H9 (cell line): ENCODE measurements around the gene HS6ST3. TPM values are rescaled to one million over a fixed set of nuclear protein-coding genes. Genes with fewer than 3 reads are reported as not detected.

Experiments
- DNase-seq: peaks from one replicate; pipeline ENCODE4 v3.0.0-alpha.2; 2017
- H2AFZ ChIP-seq: one replicate; pipeline ENCODE4 v1.6.1; 2013; ENCODE audit warnings: mild to moderate bottlenecking, low read length, control low read depth, moderate library complexity
- H2AK5ac ChIP-seq: 2 replicates; pipeline ENCODE4 v1.6.1; 2013; ENCODE audit warnings: low read length, control low read depth, mixed read lengths; ENCODE audit not compliant: insufficient read length
- H2BK120ac ChIP-seq: one replicate; pipeline ENCODE4 v1.6.1; 2013; ENCODE audit warnings: low read depth, mild to moderate bottlenecking, low read length, control low read depth, inconsistent platforms; ENCODE audit not compliant: poor library complexity, severe bottlenecking
- H2BK12ac ChIP-seq: 2 replicates; pipeline ENCODE4 v1.6.1; 2013; ENCODE audit warnings: low read length, control low read depth, mixed read lengths, low read depth; ENCODE audit not compliant: insufficient read length
- H2BK15ac ChIP-seq: 2 replicates; pipeline ENCODE4 v1.6.1; 2013; ENCODE audit warnings: low read depth, low read length, control low read depth
- H2BK20ac ChIP-seq: one replicate; pipeline ENCODE4 v1.6.1; 2013; ENCODE audit warnings: low read depth, mild to moderate bottlenecking, low read length, control low read depth, inconsistent platforms; ENCODE audit not compliant: poor library complexity, severe bottlenecking
- H2BK5ac ChIP-seq: 2 replicates; pipeline ENCODE4 v1.6.1; 2013; ENCODE audit warnings: low read length, control low read depth, mixed read lengths; ENCODE audit not compliant: insufficient read length
- H3K14ac ChIP-seq: 2 replicates; pipeline ENCODE4 v1.6.1; 2013; ENCODE audit warnings: low read length, control low read depth; ENCODE audit not compliant: insufficient read depth
- H3K18ac ChIP-seq: 2 replicates; pipeline ENCODE4 v1.6.1; 2013; ENCODE audit warnings: low read depth, mild to moderate bottlenecking, mixed read lengths, low read length, control low read depth; ENCODE audit not compliant: insufficient read length
- H3K23ac ChIP-seq: 2 replicates; pipeline ENCODE4 v1.6.1; 2013; ENCODE audit warnings: low read length, control low read depth, mixed read lengths, low read depth; ENCODE audit not compliant: insufficient read length
- H3K23me2 ChIP-seq: 2 replicates; pipeline ENCODE4 v1.6.1; 2013; ENCODE audit warnings: low read depth, mild to moderate bottlenecking, mixed read lengths, low read length, control low read depth; ENCODE audit not compliant: insufficient read length, poor library complexity, severe bottlenecking
- H3K27ac ChIP-seq: 2 replicates; pipeline ENCODE4 v1.5.1; 2013; ENCODE audit warnings: low read length, control low read depth, mixed read lengths, low read depth; ENCODE audit not compliant: insufficient read length
- H3K27me3 ChIP-seq: 2 replicates; pipeline ENCODE4 v1.6.1; 2013; ENCODE audit warnings: low read length, control low read depth, inconsistent platforms; ENCODE audit not compliant: insufficient read depth
- H3K4ac ChIP-seq: 2 replicates; pipeline ENCODE4 v1.6.1; 2013; ENCODE audit warnings: low read depth, mild to moderate bottlenecking, control low read depth, inconsistent platforms, low read length, moderate library complexity
- H3K4me1 ChIP-seq: 2 replicates; pipeline ENCODE4 v1.6.1; 2013; ENCODE audit warnings: low read length, control low read depth, inconsistent platforms; ENCODE audit not compliant: insufficient read depth
- H3K4me2 ChIP-seq: 2 replicates; pipeline ENCODE4 v1.6.1; 2013; ENCODE audit warnings: low read length, control low read depth, mixed read lengths; ENCODE audit not compliant: insufficient read length, insufficient read depth
- H3K56ac ChIP-seq: 2 replicates; pipeline ENCODE4 v1.6.1; 2013; ENCODE audit warnings: low read depth, mild to moderate bottlenecking, mixed read lengths, low read length, control low read depth; ENCODE audit not compliant: insufficient read length
- H3K79me1 ChIP-seq: 2 replicates; pipeline ENCODE4 v1.6.1; 2013; ENCODE audit warnings: low read depth, mild to moderate bottlenecking, moderate library complexity, low read length, control low read depth, inconsistent platforms; ENCODE audit not compliant: insufficient read depth, poor library complexity, severe bottlenecking
- H3K79me2 ChIP-seq: 2 replicates; pipeline ENCODE4 v1.6.1; 2013; ENCODE audit warnings: low read length, control low read depth, inconsistent platforms; ENCODE audit not compliant: insufficient read depth
- H3K9ac ChIP-seq: 2 replicates; pipeline ENCODE4 v1.6.1; 2013; ENCODE audit warnings: low read length, control low read depth, mixed read lengths; ENCODE audit not compliant: insufficient read length; ENCODE audit errors: extremely low read depth
- H3K9me3 ChIP-seq: one replicate; pipeline ENCODE4 v1.6.1; 2013; ENCODE audit warnings: low read depth, low read length, inconsistent platforms; ENCODE audit not compliant: control insufficient read depth
- H3T11ph ChIP-seq: one replicate; pipeline ENCODE4 v1.6.1; 2013; ENCODE audit warnings: mild to moderate bottlenecking, low read length, control low read depth, inconsistent platforms
- H4K20me1 ChIP-seq: one replicate; pipeline ENCODE4 v1.6.1; 2013; ENCODE audit not compliant: control insufficient read depth, insufficient read length, insufficient read depth
- H4K5ac ChIP-seq: 2 replicates; pipeline ENCODE4 v1.6.1; 2013; ENCODE audit warnings: low read depth, mild to moderate bottlenecking, mixed read lengths, low read length, control low read depth; ENCODE audit not compliant: insufficient read length
- H4K8ac ChIP-seq: replicated peaks from 2 replicates; pipeline ENCODE4 v1.6.1; 2013; ENCODE audit warnings: low read length, control low read depth, mixed read lengths, low read depth; ENCODE audit not compliant: insufficient read length
- H4K91ac ChIP-seq: 2 replicates; pipeline ENCODE4 v1.6.1; 2013; ENCODE audit warnings: low read depth, mild to moderate bottlenecking, moderate library complexity, mixed read lengths, low read length, control low read depth; ENCODE audit not compliant: insufficient read length
- H3K27ac Mint-ChIP-seq, 3 experiments: 2 replicates in 2 of 3; 3 replicates in 1 of 3; pipeline ENCODE4 v1.8.0; 2020 to 2021; ENCODE audit warnings: mixed read lengths in 3 of 3, mild to moderate bottlenecking in 1 of 3, moderate library complexity in 1 of 3
- H3K27me3 Mint-ChIP-seq: 2 replicates; pipeline ENCODE4 v1.8.0; 2021; ENCODE audit warnings: low read depth, mild to moderate bottlenecking, moderate library complexity, mixed read lengths
- H3K36me3 Mint-ChIP-seq, 3 experiments: 2 replicates in 2 of 3; 3 replicates in 1 of 3; pipeline ENCODE4 v1.8.0; 2020 to 2021; ENCODE audit warnings: low read depth in 3 of 3, mixed read lengths in 3 of 3; ENCODE audit not compliant: insufficient read depth in 1 of 3
- H3K4me1 Mint-ChIP-seq, 2 experiments: 2 replicates each; pipeline ENCODE4 v1.8.0; 2020; ENCODE audit warnings: mixed read lengths in 2 of 2
- H3K4me3 Mint-ChIP-seq, 2 experiments: 2 replicates in 1 of 2; 3 replicates in 1 of 2; pipeline ENCODE4 v1.8.0; 2020 to 2021; ENCODE audit warnings: mild to moderate bottlenecking in 2 of 2, mixed read lengths in 2 of 2, moderate library complexity in 1 of 2
- H3K9me3 Mint-ChIP-seq, 2 experiments: 2 replicates in 1 of 2; 3 replicates in 1 of 2; pipeline ENCODE4 v1.8.0; 2020; ENCODE audit warnings: mild to moderate bottlenecking in 2 of 2, mixed read lengths in 2 of 2, moderate library complexity in 1 of 2
- CTCF ChIP-seq: fragments of 200-600 bp; sonication (generic); conservative IDR thresholded peaks from 3 replicates; pipeline ENCODE4 v1.8.0; 2021; ENCODE audit warnings: antibody characterized with exemption, mild to moderate bottlenecking
- WGBS: extraction: QIAGEN DNeasy Blood & Tissue Kit; methylation state at CpG from one replicate; pipeline ENCODE4 v1.1.7; 2013; ENCODE audit warnings: missing lambda C conversion rate, low lambda C conversion rate, mixed read lengths; ENCODE audit not compliant: insufficient read length; ENCODE audit errors: extremely low coverage; 5-methylcytosine and 5-hydroxymethylcytosine counted together
- total RNA-seq: library from RNA; stranded (reverse); gene quantifications from 2 replicates; pipeline ENCODE4 v1.2.1, GENCODE V29; 2021

Gene HS6ST3
- total RNA-seq, 1 experiment from 2014 or later, result 0.44 TPM

- no peak overlapping the region for H3K18ac ChIP-seq
- H3K4ac ChIP-seq, result no peak overlapping the region
- H4K5ac ChIP-seq, result no peak overlapping the region
- Mint-ChIP-seq H3K27me3 (no peaks in the 10 kb centered on the region), H3K4me1 (no peaks in the 10 kb centered on the region), H3K36me3 (peaks cover 0 to 24% (median 4%) of the 10 kb centered on the region in 3 experiments; a peak in 5 of 7 replicates), H3K4me3 (no peak overlapping the region), H3K9me3 (peaks cover 17 to 20% of the 10 kb centered on the region in 2 experiments), H3K27ac (no peak overlapping the region)
- H2BK120ac ChIP-seq, result no peak overlapping the region
- no peak overlapping the region for H3K23ac ChIP-seq
- no peak overlapping the region for H2BK15ac ChIP-seq
- no peak overlapping the region for H3K4me2 ChIP-seq
- no CpG with 5 or more reads among the region's 2 CpGs for WGBS
- no peak overlapping the region for H2BK20ac ChIP-seq
- no peak for TF ChIP-seq CTCF
- H3K27me3 ChIP-seq, result no peaks in the 10 kb centered on the region
- H2BK12ac ChIP-seq, result no peak overlapping the region
- H3K14ac ChIP-seq, result no peak overlapping the region
- DNase-seq, result no peak
- H4K8ac ChIP-seq, result no peak overlapping the region
- H3K9ac ChIP-seq, result no peak overlapping the region
- H2AFZ ChIP-seq, result no peak overlapping the region
- H3K79me2 ChIP-seq, result no peaks in the 10 kb centered on the region
- H3K4me1 ChIP-seq, result no peaks in the 10 kb centered on the region
- H3K9me3 ChIP-seq, result no peaks in the 10 kb centered on the region
- no peaks in the 10 kb centered on the region for H3K79me1 ChIP-seq
- no peak overlapping the region for H2BK5ac ChIP-seq
- H4K91ac ChIP-seq, result no peak overlapping the region
- H3K27ac ChIP-seq, result no peak overlapping the region
- H2AK5ac ChIP-seq, result no peak overlapping the region
- H4K20me1 ChIP-seq, result no peaks in the 10 kb centered on the region
- H3T11ph ChIP-seq, result no peak overlapping the region
- no peaks in the 10 kb centered on the region for H3K23me2 ChIP-seq
- H3K56ac ChIP-seq, result no peak overlapping the region
These were observed 571.7 kb downstream of the HS6ST3 start for GRCh38 chr13:96661612-96662011.
